ENCODE data around the gene CDK19. TPM values are rescaled to one million over a fixed set of nuclear protein-coding genes. Genes with fewer than 3 reads are reported as not detected.
"Not testable (repeated sequence)": the region's sequence is repeated elsewhere in the genome, so short reads cannot be mapped to it uniquely, and the experiment has no call there.

CDK19 gene
- total RNA-seq, 1 experiment from 2014 or later, result 24.3 TPM

DNA sequence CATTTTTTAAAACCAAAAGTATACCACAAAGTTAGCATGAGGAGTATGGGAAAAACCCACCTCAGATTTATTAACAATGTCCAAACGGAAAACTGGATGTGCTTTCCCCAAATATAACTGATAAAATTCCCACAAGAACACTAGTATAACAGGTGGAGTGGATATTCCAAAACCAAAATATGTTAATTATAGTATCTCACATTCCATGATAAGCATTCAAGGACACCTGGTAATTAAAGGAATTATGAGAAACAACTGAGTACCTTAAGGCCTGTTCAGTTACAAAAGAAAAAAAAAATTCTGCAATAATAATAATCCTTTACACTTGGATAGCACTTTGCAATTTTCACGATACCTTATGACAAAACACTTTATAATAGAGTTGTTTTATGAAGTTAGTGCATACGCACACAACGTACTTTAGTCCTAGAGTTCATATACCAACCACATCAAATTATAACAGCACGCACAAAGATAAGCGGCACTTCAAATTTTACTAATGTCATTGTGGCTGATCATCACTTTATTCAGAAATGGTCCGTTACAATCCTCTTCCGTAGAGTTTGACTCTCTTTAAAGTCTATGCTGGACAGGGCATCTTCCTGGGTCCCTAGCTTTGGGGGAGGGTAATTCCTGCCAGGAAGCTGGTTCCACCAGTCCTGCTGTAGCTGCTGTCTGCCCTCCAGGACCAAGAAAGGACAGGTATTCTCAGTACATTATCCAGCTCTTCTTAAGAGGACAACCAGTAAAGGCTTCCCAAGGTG is 1.7 kb downstream of the CDK19 start:
- no peaks in the 10 kb centered on the region for H3K27me3 Mint-ChIP-seq (ENCODE audit: unreplicated experiment)
- peaks cover 17% of the 10 kb centered on the region for H3K4me1 Mint-ChIP-seq (ENCODE audit: low read depth, unreplicated experiment)
- BruUV-seq (replicated peaks), result TSS peak; percentile 45
- intact Hi-C loops (cut with micrococcal nuclease; ENCODE audit: unreplicated experiment), result loop anchor here (2.0 to 10.0 kb wide), 3 partner anchors 61 to 289 kb away; partner anchors contain the start of gene AMD1
- no peak for TF ChIP-seq CTCF (IDR thresholded peaks at IDR 0.05; ENCODE audit: unreplicated experiment)
- peak; percentile 32 for DNase-seq
- H3K4me3 Mint-ChIP-seq (ENCODE audit: low read depth, unreplicated experiment), result peak overlapping the region; percentile 91
- CTCF ChIA-PET, result interaction anchor here (1.0 to 2.5 kb wide), 3 partner anchors 66 to 131 kb away, joined by 4 to 8 read pairs (median 5); no protein-coding TSS in a partner anchor
- H3K9me3 Mint-ChIP-seq (ENCODE audit: low read depth, unreplicated experiment), result peaks cover 4% of the 10 kb centered on the region
- H3K36me3 Mint-ChIP-seq (ENCODE audit: insufficient read depth, unreplicated experiment), result peaks cover 27% of the 10 kb centered on the region
- H3K27ac Mint-ChIP-seq (ENCODE audit: unreplicated experiment), result peak overlapping the region; percentile 91

DNA sequence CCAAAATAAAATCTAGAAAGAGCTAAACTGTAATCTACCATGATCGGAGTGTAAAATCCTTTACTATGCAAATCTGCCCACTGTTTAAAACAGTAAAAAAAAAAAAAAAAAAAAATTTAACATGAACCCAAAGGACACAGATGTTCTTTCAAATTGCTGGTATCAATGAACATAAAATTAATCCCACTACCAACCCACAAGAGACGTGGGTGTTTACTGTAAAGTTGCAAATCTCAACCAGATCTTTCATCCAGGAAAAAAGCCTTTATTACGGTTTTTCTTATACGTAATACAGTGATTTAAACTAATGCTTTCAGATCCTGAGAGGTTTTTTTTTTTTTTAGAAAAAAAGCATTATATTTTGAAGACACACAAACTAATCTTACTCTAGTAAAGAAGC is 2.5 kb downstream of the CDK19 start:
- no peaks in the 10 kb centered on the region for H3K27me3 Mint-ChIP-seq (ENCODE audit: unreplicated experiment)
- DNase-seq, result no peak
- peaks cover 4% of the 10 kb centered on the region for H3K9me3 Mint-ChIP-seq (ENCODE audit: low read depth, unreplicated experiment)
- peaks cover 27% of the 10 kb centered on the region for H3K36me3 Mint-ChIP-seq (ENCODE audit: insufficient read depth, unreplicated experiment)
- intact Hi-C loops (cut with micrococcal nuclease; ENCODE audit: unreplicated experiment), result loop anchor here (5.0 to 10.0 kb wide), 2 partner anchors 65 to 288 kb away; no protein-coding TSS in a partner anchor
- no peak overlapping the region for H3K4me3 Mint-ChIP-seq (ENCODE audit: low read depth, unreplicated experiment)
- H3K4me1 Mint-ChIP-seq (ENCODE audit: low read depth, unreplicated experiment), result peaks cover 12% of the 10 kb centered on the region
- no peak overlapping the region for H3K27ac Mint-ChIP-seq (ENCODE audit: unreplicated experiment)
- no TSS peak for BruUV-seq (replicated peaks)
- CTCF ChIA-PET, result no interaction called here
- no peak for TF ChIP-seq CTCF (IDR thresholded peaks at IDR 0.05; ENCODE audit: unreplicated experiment)

- Mint-ChIP-seq H3K9me3 (ENCODE audit: low read depth, unreplicated experiment) (peaks cover 4% of the 10 kb centered on the region), H3K27me3 (ENCODE audit: unreplicated experiment) (no peaks in the 10 kb centered on the region), H3K36me3 (ENCODE audit: insufficient read depth, unreplicated experiment) (peaks cover 26% of the 10 kb centered on the region), H3K4me3 (ENCODE audit: low read depth, unreplicated experiment) (no peak overlapping the region), H3K27ac (ENCODE audit: unreplicated experiment) (no peak overlapping the region), H3K4me1 (ENCODE audit: low read depth, unreplicated experiment) (peaks cover 7% of the 10 kb centered on the region)
- TF ChIP-seq CTCF (IDR thresholded peaks at IDR 0.05; ENCODE audit: unreplicated experiment), result no peak
- DNase-seq, result no peak
- BruUV-seq (replicated peaks), result no TSS peak
- CTCF ChIA-PET, result no interaction called here
- intact Hi-C loops (cut with micrococcal nuclease; ENCODE audit: unreplicated experiment), result loop anchor here (5.0 to 10.0 kb wide), 2 partner anchors 64 to 286 kb away; no protein-coding TSS in a partner anchor
These were observed 4.2 kb downstream of the CDK19 start for GRCh38 chr6:110810896-110811586.

GRCh38 chr6:110809792-110810191 is 5.5 kb downstream of the CDK19 start:
- CTCF ChIA-PET, result no interaction called here
- H3K36me3 Mint-ChIP-seq (ENCODE audit: insufficient read depth, unreplicated experiment), result peaks cover 14% of the 10 kb centered on the region
- BruUV-seq (replicated peaks), result no TSS peak
- peaks cover 7% of the 10 kb centered on the region for H3K4me1 Mint-ChIP-seq (ENCODE audit: low read depth, unreplicated experiment)
- no peak overlapping the region for H3K27ac Mint-ChIP-seq (ENCODE audit: unreplicated experiment)
- H3K27me3 Mint-ChIP-seq (ENCODE audit: unreplicated experiment), result no peaks in the 10 kb centered on the region
- H3K4me3 Mint-ChIP-seq (ENCODE audit: low read depth, unreplicated experiment), result no peak overlapping the region
- peaks cover 4% of the 10 kb centered on the region for H3K9me3 Mint-ChIP-seq (ENCODE audit: low read depth, unreplicated experiment)
- DNase-seq, result no peak
- TF ChIP-seq CTCF (IDR thresholded peaks at IDR 0.05; ENCODE audit: unreplicated experiment), result no peak
- intact Hi-C loops (cut with micrococcal nuclease; ENCODE audit: unreplicated experiment), result loop anchor here (5.0 to 10.0 kb wide), 2 partner anchors 62 to 285 kb away; no protein-coding TSS in a partner anchor

DNA sequence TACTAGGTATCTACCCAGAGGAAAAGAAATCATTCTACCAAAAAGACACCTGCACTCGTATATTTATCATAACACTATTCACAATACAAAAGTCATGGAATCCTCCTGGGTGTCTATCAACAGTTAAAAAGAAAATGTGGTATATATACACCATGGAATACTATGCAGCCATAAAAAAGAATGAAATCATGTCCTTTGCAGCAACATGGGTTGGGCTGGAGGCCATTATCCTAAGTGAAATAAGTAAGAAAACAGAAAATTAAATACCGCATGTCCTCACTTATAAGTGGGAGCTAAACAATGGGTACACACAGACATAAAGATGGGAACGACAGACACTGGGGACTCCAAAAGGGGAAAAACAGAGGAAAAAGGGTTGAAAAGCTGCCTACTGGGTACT is 13.1 kb downstream of the CDK19 start:
- H3K27ac Mint-ChIP-seq (ENCODE audit: unreplicated experiment); H3K4me3 Mint-ChIP-seq (ENCODE audit: low read depth, unreplicated experiment); H3K9me3 Mint-ChIP-seq (ENCODE audit: low read depth, unreplicated experiment); H3K4me1 Mint-ChIP-seq (ENCODE audit: low read depth, unreplicated experiment); H3K27me3 Mint-ChIP-seq (ENCODE audit: unreplicated experiment); intact Hi-C loops (cut with micrococcal nuclease; ENCODE audit: unreplicated experiment); CTCF ChIA-PET; H3K36me3 Mint-ChIP-seq (ENCODE audit: insufficient read depth, unreplicated experiment); BruUV-seq (replicated peaks); DNase-seq: not testable (repeated sequence)
